CD14-positive monocyte (primary cell): ENCODE data around the gene JCAD. TPM values are rescaled to one million over a fixed set of nuclear protein-coding genes. Genes with fewer than 3 reads are reported as not detected.

Source experiments
- DNase-seq, 3 donors: peaks; one replicate each; pipeline ENCODE4 v3.0.0-alpha.2; 2011 to 2022
- H2AFZ ChIP-seq: 2 replicates; pipeline ENCODE4 v1.6.0; 2012; ENCODE audit warnings: mild to moderate bottlenecking, low read depth, low read length, inconsistent platforms; ENCODE audit not compliant: insufficient read depth, poor library complexity, severe bottlenecking
- H3K27ac ChIP-seq, 2 donors: 1 replicate in 1 of 2; 2 replicates in 1 of 2; pipeline ENCODE4 v1.5.1; 2012 to 2013; ENCODE audit warnings: low read length in 2 of 2, control low read depth in 1 of 2, inconsistent platforms in 1 of 2, low read depth in 1 of 2, mild to moderate bottlenecking in 1 of 2
- H3K27me3 ChIP-seq, 2 donors: one replicate each; pipeline versions ENCODE4 v1.6.0 to v1.6.1; 2011 to 2013; ENCODE audit warnings: low read length in 2 of 2; ENCODE audit not compliant: control insufficient read depth in 2 of 2, insufficient read depth in 2 of 2
- H3K36me3 ChIP-seq, 2 donors: replicated peaks in 1 of 2; 1 replicate in 1 of 2; 2 replicates in 1 of 2; pipeline versions ENCODE4 v1.5.1 to v1.6.1; 2012 to 2013; ENCODE audit warnings: low read length in 2 of 2, control low read depth in 1 of 2, inconsistent platforms in 1 of 2, mild to moderate bottlenecking in 1 of 2; ENCODE audit not compliant: insufficient read depth in 2 of 2, control insufficient read depth in 1 of 2
- H3K4me1 ChIP-seq, 2 donors: 1 replicate in 1 of 2; 2 replicates in 1 of 2; pipeline versions ENCODE4 v1.5.1 to v1.6.1; 2012 to 2013; ENCODE audit warnings: low read length in 2 of 2, control low read depth in 1 of 2, inconsistent platforms in 1 of 2, mild to moderate bottlenecking in 1 of 2, moderate library complexity in 1 of 2; ENCODE audit not compliant: insufficient read depth in 2 of 2, control insufficient read depth in 1 of 2
- H3K4me2 ChIP-seq: replicated peaks from 2 replicates; pipeline ENCODE3; 2012; ENCODE audit warnings: low read length, moderate library complexity, mild to moderate bottlenecking; ENCODE audit not compliant: poor library complexity, severe bottlenecking; ENCODE audit errors: extremely low read depth
- H3K4me3 ChIP-seq, 3 experiments: fragments of 200-600 bp in 1 of 3; sonication (generic) in 1 of 3; replicated peaks in 1 of 3; 1 replicate in 2 of 3; 2 replicates in 1 of 3; pipeline ENCODE4 v1.5.1; 2011 to 2013; ENCODE audit warnings: low read length in 3 of 3, mild to moderate bottlenecking in 3 of 3, control low read depth in 2 of 3, low read depth in 2 of 3, inconsistent platforms in 1 of 3, moderate library complexity in 1 of 3
- H3K79me2 ChIP-seq: 2 replicates; pipeline ENCODE4 v1.6.0; 2012; ENCODE audit warnings: mild to moderate bottlenecking, control low read depth, inconsistent platforms, low read length, moderate library complexity; ENCODE audit not compliant: insufficient read depth
- H3K9ac ChIP-seq: 2 replicates; pipeline ENCODE4 v1.6.0; 2017; ENCODE audit warnings: low read length, mild to moderate bottlenecking; ENCODE audit not compliant: insufficient read depth, poor library complexity, severe bottlenecking
- H3K9me3 ChIP-seq, 2 donors: replicated peaks in 1 of 2; 1 replicate in 1 of 2; 2 replicates in 1 of 2; pipeline versions ENCODE4 v1.5.1 to v1.6.1; 2012 to 2013; ENCODE audit warnings: low read length in 2 of 2, control low read depth in 1 of 2; ENCODE audit not compliant: control insufficient read depth in 1 of 2, insufficient read depth in 1 of 2
- H4K20me1 ChIP-seq: 2 replicates; pipeline ENCODE4 v1.6.0; 2012; ENCODE audit warnings: mild to moderate bottlenecking, low read length, control low read depth, moderate library complexity; ENCODE audit not compliant: insufficient read depth
- H3K27ac Mint-ChIP-seq, 7 donors: one replicate each; pipeline ENCODE4 v1.8.0; 2020; ENCODE audit warnings: mild to moderate bottlenecking in 7 of 7, mixed read lengths in 7 of 7, moderate library complexity in 6 of 7, inconsistent platforms in 2 of 7
- H3K27me3 Mint-ChIP-seq, 3 donors: one replicate each; pipeline ENCODE4 v1.8.0; 2021 to 2022; ENCODE audit warnings: low read depth in 3 of 3, mild to moderate bottlenecking in 3 of 3, mixed read lengths in 3 of 3, moderate library complexity in 3 of 3, inconsistent platforms in 1 of 3
- H3K36me3 Mint-ChIP-seq, 2 donors: one replicate each; pipeline ENCODE4 v1.8.0; 2020; ENCODE audit warnings: mixed read lengths in 2 of 2, inconsistent platforms in 1 of 2, mild to moderate bottlenecking in 1 of 2
- H3K4me1 Mint-ChIP-seq: one replicate; pipeline ENCODE4 v1.8.0; 2020; ENCODE audit warnings: mild to moderate bottlenecking, mixed read lengths
- H3K4me3 Mint-ChIP-seq, 2 donors: one replicate each; pipeline ENCODE4 v1.8.0; 2020; ENCODE audit warnings: mild to moderate bottlenecking in 2 of 2, mixed read lengths in 2 of 2, moderate library complexity in 1 of 2
- H3K9me3 Mint-ChIP-seq, 7 donors: one replicate each; pipeline ENCODE4 v1.8.0; 2020 to 2022; ENCODE audit warnings: mixed read lengths in 7 of 7, mild to moderate bottlenecking in 6 of 7, moderate library complexity in 6 of 7, inconsistent platforms in 2 of 7
- CTCF ChIP-seq: fragments of 200-600 bp; IDR thresholded peaks from one replicate; pipeline ENCODE4 v1.8.0; 2022; ENCODE audit warnings: antibody characterized with exemption, mild to moderate bottlenecking
- whole genome bisulfite sequencing: methylation state at CpG from one replicate; pipeline ENCODE4 v1.1.5; 2013; ENCODE audit warnings: missing lambda C conversion rate; ENCODE audit not compliant: insufficient coverage; 5-methylcytosine and 5-hydroxymethylcytosine counted together
- intact Hi-C, 2 donors: fragments of 100-400 bp; cut with micrococcal nuclease; formaldehyde crosslinking; loops; one replicate each; pipeline versions ENCODE4 v1.15.0 to v1.15.1; 2023
- polyA plus RNA-seq, 3 donors: library from polyadenylated mRNA; depleted of rRNA in 1 of 3; unstranded in 2 of 3; stranded (reverse) in 1 of 3; fragments of 300-500 nt in 2 of 3; fragments of >200 nt in 1 of 3; fragmentation: Illumina TruSeq in 2 of 3; gene quantifications; 1 replicate in 2 of 3; 2 replicates in 1 of 3; pipeline ENCODE4 v1.2.3, GENCODE V29; 2012 to 2021

JCAD gene
- polyA plus RNA-seq, 3 donors, result not detected

DNA sequence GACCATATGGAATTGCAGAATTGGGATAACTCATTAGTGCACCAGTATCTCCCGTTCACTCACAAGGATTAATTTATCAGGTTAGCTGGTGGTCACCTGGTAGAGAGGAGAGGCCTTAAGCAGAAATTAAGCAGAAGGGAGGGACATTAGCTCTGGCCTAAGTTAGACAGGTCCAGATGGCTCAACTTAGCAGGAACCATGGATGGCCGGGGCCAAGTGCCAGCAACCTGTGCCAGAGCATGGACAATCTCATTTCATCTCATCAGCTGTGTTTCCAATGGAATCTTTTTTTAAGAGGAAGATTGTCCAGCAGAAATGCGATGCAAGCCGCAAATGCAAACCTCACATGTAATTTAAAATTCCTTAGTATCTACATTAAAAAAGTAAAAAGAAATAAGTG lies 82.2 kb downstream of the JCAD start:
- Mint-ChIP-seq H3K4me3 (no peak overlapping the region), H3K36me3 (no peaks in the 10 kb centered on the region), H3K27me3 (peaks cover 0 to 2% (median 2%) of the 10 kb centered on the region in 3 donors), H3K9me3 (peaks cover 0 to 20% (median 9%) of the 10 kb centered on the region in 7 donors), H3K4me1 (no peaks in the 10 kb centered on the region), H3K27ac (no peak overlapping the region)
- H3K4me2 ChIP-seq, result no peak overlapping the region
- DNase-seq, result no peak
- intact Hi-C loops, result no loop called here
- no peaks in the 10 kb centered on the region for H3K36me3 ChIP-seq
- no peak for TF ChIP-seq CTCF
- no peaks in the 10 kb centered on the region for H3K4me1 ChIP-seq
- no peak overlapping the region for H3K9ac ChIP-seq
- H3K79me2 ChIP-seq, result no peaks in the 10 kb centered on the region
- no peak overlapping the region for H3K27ac ChIP-seq
- WGBS, result no CpG with 5 or more reads among the region's 4 CpGs
- no peaks in the 10 kb centered on the region for H4K20me1 ChIP-seq
- H3K27me3 ChIP-seq, result no peaks in the 10 kb centered on the region
- H2AFZ ChIP-seq, result no peak overlapping the region
- peaks cover 0 to 2% of the 10 kb centered on the region in 2 donors for H3K9me3 ChIP-seq
- no peak overlapping the region for H3K4me3 ChIP-seq

DNA sequence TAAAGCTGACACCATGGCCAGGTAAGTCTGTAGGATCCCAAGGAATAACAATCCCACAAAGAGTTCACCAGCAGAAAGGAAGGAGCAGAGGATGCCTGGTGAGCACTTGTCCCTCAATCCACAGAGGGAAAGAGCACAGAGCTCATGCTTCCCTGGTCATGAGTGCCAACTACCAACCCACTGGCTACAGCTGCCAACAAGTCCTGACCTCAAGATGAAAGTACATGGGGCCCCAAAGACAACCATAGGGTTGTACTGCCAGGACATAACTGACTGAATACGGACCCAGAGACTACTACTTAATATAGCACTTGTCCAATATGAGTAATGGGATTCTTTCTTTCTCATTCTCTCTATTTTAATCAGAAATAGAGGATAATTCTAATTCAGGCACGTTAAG lies 83.3 kb downstream of the JCAD start:
- Histone ChIP-seq H4K20me1 (no peaks in the 10 kb centered on the region), H3K9me3 (no peaks in the 10 kb centered on the region), H3K4me1 (no peaks in the 10 kb centered on the region), H3K36me3 (no peaks in the 10 kb centered on the region), H3K79me2 (no peaks in the 10 kb centered on the region), H3K4me2 (no peak overlapping the region), H3K27ac (no peak overlapping the region), H2AFZ (no peak overlapping the region), H3K9ac (no peak overlapping the region), H3K4me3 (no peak overlapping the region), H3K27me3 (no peaks in the 10 kb centered on the region)
- TF ChIP-seq CTCF, result no peak
- H3K27me3 Mint-ChIP-seq, result peaks cover 2% of the 10 kb centered on the region in 3 donors
- no peak for DNase-seq
- H3K36me3 Mint-ChIP-seq, result no peaks in the 10 kb centered on the region
- no peaks in the 10 kb centered on the region for H3K4me1 Mint-ChIP-seq
- H3K4me3 Mint-ChIP-seq, result no peak overlapping the region
- H3K27ac Mint-ChIP-seq, result no peak overlapping the region
- intact Hi-C loops, result no loop called here
- WGBS, result no CpG with 5 or more reads among the region's 2 CpGs
- peaks cover 0 to 13% (median 9%) of the 10 kb centered on the region in 7 donors for H3K9me3 Mint-ChIP-seq
